NCI-H2081 (cell line): ENCODE data around the gene C2orf42.
A peak's percentile ranks its signal among the peaks of the same experiment; 100 is the strongest.
"Not testable (repeated sequence)": the region's sequence is repeated elsewhere in the genome, so short reads cannot be mapped to it uniquely, and the experiment has no call there.

Experiments used
- DNase-seq, 2 experiments: peaks; one replicate each; lab custom pipeline; 2025; lab: John Stamatoyannopoulos, UW

Gene C2orf42

DNA sequence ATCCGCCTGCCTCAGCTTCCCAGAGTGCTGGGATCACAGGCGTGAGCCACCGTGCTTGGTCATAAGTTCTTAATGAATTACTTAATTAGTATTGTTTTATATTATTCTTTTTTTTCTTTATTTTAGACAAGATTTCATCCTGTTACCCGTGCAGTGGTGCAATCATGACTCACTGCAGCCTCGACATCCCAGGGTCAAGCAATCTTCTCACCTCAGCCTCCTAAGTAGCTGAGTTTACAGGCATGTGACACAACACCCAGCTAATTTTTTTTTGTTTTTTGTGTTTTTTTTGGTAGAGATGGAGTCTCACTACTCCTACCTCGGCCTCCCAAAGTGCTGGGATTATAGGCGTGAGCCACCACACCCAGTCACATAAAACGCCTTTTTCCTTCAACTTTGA lies 17.3 kb downstream of the C2orf42 start:
- no peak for DNase-seq

DNA sequence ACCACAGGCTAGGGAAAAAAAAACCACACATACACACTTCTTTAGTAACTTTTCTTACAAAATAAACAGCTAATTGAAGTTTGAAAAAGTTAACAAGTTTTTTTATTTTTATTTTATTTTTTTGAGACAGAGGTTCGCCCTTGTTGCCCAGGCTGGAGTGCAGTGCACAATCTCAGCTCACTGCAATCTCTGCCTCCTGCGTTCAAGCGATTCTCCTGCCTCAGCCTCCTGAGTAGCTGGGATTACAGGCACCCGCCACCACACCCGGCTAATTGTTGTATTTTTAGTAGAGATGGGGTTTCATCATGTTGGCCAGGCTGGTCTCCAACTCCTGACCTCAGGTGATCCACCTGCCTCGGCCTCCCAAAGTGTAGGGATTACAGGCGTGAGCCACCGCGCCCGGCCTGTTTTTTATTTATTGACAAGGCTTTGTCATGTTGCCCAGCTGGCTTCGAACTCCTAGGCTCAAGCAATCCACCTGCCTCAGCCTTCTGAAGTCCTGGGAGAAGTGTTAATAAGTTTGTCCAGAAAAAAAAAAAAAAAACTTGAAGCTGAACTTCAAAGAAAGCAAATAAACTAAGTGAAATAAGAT lies 21.1 kb downstream of the C2orf42 start:
- DNase-seq, result not testable (repeated sequence)

DNA sequence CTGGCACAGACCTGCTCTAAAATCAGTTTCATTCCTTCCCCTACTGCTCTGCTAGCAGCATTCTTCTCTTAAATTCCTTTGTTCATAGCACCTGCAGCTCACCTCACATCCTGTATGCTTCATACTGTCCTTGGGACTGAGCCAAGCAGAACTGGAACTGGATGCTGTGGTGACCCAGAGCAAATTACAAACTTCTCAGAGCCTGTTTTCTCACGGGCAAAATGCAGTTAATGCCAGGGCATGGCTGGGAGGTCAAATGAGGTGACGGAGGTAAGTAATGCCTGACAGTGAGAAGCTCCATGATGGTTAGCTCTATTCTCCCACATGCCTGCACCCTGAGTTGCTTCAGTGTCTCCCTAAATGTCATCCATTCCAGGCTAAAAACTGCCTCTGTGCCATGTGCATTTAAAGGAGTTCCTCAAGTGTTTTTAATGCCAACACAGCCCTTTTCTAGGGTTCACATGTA lies 29.7 kb downstream of the C2orf42 start:
- DNase-seq, result peak in 1 of 2 experiments; percentile 5

DNA sequence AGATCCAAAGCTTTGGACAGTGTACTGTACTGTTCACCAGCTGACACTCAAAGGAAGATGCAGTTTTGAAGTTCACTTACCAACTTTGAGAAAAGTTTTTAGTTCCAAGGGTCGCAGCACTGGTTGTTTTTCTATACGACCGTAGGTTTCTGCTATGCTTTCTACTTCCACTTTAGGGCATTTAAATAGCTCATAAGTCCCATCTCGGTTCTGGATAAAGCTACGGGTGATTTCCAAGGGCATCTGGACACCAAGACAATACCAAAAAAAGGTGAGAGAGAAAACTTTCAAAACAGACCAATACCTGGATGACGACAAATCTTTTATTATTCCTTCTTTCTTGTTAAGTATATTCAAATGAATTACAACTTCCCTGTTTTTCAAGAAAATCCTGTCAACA lies 30.3 kb downstream of the C2orf42 start:
- no peak for DNase-seq

DNA sequence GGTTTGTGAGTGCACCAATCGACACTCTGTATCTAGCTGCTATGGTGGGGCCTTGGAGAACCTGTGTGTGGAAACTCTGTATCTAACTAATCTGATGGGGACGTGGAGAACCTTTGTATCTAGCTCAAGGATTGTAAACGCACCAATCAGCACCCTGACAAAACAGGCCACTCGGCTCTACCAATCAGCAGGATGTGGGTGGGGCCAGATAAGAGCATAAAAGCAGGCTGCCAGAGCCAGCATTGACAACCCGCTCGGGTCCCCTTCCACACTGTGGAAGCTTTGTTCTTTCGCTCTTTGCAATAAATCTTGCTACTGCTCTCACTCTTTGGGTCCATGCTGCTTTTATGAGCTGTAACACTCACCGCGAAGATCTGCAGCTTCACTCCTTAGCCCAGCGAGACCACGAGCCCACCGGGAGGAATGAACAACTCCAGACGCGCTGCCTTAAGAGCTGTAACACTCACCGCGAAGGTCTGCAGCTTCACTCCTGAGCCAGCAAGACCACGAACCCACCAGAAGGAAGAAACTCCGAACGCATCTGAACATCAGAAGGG lies 41.6 kb downstream of the C2orf42 start:
- not testable (repeated sequence) for DNase-seq

DNA sequence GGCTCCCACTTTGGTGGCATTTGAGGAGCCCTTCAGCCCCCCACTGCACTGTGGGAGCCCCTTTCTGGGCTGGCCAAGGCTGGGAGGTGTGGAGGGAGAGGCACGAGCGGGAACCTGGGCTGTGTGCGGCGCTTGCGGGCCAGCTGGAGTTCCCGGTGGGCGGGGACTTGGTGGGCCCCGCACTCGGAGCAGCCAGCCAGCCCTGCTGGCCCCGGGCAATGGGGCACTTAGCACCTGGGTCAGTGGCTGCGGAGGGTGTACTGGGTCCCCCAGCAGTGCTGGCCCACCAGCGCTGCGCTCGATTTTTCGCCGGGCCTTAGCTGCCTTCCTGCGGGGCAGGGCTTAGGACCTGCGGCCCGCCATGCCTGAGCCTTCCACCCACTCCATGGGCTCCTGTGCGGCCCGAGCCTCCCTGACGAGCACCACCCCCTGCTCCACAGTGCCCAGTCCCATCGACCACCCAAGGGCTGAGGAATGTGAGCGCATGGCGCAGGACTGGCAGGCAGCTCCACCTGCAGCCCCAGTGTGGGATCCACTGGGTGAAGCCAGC lies 42.5 kb downstream of the C2orf42 start:
- DNase-seq, result not testable (repeated sequence)

DNA sequence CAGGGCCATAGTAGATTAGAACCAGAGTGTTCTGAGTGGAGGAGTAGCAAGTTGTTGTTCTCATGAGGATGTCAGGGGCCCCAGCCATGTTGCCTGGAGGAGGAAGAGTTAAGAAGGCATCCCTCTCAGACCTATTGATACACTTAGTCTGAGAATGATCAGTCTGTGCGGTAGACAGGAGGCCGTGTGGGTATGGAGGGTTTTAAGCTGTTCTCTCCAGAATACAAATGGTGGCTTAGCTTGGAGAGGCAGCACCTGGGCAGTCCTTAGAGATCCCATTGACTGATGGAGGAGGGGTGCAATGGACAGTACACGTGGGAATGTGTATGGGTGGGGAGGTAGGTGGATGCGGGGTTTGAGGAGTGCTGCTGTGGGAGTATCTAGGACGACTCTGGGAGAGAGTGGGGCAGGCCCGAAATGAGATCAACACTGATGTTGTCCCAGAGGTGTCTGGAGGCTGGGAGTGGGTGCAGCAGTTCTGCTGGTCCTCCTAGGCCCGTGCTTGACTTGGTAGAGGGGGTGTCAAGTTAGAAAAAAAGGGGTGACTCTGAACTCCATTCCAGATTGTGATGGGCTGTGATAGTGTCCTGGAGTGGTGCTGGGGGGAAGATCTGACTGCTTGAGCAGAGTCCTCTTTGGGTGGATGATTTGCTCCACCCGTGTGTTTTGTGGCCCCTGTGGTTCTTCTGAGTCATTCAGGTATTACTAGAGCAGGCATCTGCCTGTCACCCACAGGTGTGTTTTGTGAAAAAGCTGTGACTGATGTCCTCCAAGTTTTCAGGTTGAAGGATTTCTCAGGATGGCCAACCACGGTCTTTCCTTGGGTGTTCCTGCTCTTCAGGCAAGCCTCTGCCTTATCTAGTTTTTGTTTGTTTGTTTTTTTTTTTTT lies 44.7 kb downstream of the C2orf42 start:
- no peak for DNase-seq

DNA sequence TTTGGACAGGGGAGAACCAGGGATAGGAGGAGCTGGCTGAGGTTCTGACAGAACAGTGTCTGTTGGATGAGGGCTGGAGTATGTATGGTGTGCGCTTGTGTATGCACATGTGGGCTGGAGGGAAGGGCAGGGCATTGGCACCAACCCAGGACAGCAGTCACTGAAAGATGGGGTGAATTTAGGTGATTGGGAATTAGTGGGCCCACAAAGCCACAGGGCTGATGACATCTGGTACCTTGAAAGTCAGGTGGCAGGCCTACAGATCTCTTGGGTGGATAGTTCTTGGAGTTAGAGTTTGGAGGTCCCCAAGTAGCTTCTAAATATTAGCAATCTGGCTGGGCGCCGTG lies 45.7 kb downstream of the C2orf42 start:
- no peak for DNase-seq

DNA sequence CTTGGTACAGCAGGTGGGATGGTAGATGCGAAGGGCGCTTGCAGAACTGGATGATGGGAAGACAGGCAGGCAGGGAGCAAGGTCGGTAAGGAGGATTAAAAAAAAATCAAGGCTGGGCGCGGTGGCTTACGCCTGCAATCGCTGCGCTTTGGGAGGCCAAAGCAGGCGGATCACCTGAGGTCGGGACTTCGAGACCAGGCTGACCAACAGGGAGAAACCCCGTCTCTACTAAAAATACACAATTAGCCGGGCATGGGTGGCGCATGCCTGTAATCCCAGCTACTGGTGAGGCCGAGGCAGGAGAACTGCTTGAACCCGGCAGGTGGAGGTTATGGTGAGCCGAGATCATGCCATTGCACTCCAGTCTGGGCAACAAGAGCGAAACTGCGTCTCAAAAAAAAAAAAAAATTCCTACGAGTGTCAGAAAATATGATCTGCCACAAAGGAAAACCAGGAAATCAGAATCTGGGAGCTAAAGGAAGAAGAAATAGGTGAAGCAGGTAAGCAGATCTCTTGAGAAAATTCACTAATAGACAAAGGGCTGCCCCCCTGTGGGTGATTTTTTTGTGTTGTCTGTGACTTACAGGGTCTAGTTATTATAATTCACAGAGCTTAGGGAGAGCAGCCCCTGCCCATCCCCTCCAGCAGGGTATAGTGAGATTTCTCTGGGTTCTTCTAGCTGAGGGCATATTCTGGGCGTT lies 46.2 kb downstream of the C2orf42 start:
- no peak for DNase-seq

DNA sequence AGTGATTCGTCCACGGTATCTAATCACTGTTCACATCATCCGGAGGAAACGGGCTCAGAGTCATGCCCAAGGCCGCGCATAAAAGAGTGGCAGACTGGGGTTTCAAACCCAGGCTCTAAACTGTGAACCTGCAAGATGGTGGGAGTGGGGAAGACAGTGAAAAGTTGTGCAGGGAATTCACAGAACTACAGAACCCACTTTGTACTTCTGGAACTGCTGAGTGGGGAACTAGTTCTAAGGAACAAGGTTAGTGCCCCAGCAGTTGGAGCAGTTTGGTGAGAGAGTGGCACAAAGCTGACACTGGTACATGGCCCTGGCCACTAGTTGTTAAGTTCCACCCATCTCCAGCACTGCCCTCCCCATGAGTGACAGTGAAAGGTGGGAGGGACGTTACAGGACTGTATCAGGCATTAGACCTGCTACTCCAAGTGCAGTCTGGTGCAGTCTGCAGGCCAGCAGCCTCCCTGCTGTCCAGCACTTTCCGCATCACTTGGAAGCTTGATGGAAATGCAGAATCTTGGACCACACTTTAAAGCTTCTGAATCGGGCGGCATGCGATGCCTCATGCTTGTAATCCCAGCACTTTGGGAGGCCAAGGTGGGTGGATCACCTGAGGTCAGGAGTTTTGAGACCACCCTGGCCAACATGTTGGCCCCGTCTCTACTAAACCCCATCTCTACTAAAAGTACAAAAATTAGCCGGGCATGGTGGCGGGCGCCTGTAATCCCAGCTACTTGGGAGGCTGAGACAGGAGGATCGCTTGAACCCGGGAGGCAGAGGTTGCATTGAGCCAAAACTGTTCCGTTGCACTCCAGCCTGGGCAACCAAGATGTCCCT lies 47.3 kb downstream of the C2orf42 start:
- peak; percentile 3 to 44 for DNase-seq

DNA sequence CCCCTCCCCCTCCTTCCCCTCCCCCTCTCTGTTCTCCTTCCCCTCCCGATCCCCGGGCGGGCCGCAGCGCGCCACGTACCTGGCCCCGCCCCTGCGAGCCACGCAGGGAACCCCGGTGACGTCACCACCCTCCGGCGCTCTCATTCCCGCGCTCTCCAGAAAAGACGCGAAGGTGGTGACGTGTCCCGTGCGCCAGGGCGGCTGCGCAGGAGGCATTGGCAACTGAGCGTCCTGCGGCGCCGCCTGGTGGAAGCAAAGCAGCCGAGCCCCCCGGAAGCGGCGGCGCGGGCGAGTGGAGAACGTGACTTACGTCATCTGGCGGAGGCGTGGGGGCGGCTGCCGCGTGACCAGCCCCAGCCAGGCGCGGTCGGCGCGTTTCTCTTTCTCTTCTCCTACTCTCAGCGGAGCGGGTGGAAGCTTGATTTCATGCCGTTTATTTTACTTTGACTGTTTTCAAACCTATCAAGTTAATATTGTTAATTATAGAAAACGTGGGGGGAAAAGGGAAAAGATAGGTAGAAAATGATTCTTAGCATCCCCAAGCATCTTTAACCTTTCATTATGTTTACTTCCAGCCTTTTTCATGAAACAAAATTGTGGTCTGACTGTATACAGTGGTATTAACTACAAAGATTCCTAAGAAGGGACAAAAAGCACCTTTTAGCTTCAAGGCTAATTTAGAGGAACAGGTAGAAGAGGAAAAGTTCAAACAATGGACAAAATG lies 48.1 kb downstream of the C2orf42 start:
- DNase-seq, result peak; percentile 96 to 97

DNA sequence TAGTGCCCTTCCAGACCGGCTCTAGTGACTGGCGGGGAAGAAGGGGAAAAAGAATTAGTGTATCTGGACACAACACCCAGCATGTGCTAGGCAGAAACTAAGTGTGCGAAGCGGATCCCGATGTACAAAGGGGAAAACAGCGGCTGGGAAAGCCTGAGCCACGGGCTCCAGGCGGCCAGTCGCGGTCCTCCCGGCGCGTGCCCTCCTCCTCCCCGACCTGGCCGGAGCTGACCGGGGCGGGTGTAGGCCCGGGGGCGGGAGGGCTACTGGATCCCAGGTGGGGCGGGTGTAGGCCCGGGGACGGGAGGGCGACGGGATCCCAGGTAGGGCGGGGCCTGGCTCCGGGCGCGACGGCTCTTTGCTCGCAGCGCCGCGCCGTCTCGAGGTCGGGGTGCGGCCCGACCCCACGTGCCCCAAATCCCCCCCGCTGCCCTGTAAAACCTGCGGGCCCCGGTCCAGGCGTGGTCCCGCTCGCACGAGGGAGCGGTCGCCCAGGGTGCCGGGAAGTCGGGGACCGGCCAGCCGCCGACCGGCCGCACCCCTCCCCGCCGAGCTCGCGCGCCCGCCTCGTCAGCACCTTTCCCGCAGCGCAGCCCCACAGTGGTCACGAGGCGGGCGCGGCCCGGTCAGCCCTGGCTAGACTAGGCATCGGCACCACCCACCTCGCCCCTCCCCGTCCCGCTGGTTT lies 48.8 kb downstream of the C2orf42 start:
- peak; percentile 51 to 67 for DNase-seq

DNA sequence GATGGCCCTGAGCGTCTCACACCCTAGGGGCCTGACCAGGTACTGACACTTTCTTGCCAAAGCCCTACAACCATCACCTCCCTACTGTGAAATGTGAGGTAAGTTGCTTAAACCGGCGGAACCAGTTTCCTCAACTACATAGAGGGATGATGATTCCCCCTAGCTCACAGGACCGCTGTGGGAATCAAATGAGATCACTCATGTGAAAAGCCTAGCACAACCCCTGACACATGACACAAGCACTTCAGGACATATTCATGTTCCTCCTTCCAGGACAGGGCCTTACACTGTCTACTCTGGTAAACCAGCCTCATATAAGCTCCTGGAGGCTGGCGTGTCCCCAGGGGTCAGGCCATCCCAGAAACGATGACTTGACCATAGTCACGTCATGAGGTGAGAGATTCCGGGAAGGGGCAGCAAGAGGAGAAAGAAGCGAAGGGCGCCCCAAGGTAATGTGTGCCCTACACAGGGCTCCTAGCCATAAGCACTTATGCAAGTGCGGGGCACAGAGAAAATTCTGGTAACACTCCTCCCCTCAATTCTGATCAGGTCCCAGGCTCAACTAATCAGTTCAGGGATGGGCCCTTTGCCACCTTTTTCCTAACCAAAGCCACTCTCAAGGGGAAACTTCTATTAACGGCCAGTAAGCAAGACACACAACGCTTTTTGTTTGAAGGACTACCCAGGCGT lies 49.5 kb downstream of the C2orf42 start:
- DNase-seq, result peak; percentile 5 to 46

DNA sequence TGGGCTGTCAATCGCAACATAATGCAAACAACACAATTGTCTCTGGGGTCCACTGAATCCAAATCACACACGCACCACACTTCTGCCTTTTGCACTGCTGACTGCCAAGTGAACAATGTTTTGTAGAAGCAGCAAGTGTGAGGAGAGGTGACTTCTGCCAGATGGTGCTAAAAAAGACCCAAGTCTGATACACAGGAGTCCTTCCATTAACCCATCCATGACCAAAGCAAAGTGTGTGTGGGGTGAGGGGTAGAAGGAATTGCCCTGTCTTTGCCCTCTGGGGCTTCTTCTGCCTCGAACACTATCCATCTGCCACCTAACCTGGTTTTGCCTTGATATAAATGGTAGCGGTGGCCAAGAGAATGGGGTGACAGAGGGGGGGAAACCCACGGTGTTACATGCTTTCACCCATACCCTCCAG lies 50.0 kb downstream of the C2orf42 start:
- DNase-seq, result no peak

DNA sequence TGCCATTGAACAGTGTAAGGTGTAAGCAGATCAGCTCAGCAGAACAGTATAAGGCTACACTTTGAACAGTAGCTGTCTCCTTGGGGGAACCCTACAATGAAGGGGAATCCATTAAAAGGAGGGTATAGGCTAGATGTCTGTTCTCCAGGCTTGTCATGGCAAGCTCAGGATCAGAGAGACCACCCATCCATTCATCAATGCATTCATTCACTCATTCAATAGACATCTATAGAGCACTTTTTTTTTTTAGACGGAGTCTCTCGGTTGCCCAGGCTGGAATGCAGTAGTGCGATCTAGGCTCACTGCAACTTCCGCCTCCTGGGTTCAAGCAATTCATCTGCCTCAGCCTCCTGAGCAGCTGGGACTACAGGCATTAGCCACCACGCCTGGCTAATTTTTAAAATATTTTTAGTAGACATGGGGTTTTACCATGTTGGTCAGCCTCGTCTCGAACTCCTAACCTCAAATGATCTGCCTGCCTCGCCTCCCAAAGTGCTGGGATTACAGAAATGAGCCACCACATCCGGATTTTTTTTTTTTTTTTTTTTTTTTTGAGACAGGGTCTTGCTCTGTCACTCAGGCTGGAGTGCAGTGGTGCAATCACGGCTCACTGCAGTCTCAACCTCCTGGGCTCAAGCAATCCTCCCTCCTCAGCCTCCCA lies 56.4 kb downstream of the C2orf42 start:
- not testable (repeated sequence) for DNase-seq

DNA sequence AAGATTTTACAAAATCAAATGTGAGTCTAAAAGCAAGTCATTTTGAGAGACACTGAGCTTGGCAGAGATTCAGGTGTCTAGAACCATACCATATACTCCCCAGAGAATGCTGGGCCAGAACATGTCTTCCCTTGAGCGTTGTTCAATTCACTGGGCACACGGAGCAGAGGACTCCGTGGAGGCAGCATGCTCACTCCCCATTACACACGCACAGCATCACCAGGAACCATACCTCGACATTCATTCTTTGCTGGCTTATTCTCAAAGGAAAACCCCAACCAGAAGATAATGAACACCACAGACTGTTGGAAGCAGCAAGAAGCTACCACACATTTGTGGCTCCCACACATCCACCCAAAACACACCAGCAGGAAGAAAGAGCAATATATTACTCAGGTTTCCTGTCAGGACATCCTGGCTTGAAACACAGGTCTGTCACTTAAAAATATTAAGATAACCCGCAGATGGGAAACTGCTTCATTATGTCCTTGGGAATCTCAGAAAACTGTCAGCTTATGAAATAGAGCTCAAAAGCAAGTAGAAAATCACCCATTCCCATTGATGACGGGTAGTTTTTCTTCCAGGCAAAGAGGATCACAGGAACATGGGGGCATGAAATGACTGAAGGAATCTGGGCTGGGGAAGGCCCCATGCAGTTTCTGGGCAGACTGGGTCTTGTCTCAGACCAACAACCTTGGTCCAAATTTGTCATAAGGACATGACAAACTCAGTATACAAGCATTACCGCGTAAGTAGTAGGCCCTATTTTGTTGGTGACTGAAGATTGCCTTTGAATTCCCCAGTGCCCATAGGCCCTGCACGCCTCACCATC lies 57.1 kb downstream of the C2orf42 start:
- DNase-seq, result peak in 1 of 2 experiments; percentile 52

DNA sequence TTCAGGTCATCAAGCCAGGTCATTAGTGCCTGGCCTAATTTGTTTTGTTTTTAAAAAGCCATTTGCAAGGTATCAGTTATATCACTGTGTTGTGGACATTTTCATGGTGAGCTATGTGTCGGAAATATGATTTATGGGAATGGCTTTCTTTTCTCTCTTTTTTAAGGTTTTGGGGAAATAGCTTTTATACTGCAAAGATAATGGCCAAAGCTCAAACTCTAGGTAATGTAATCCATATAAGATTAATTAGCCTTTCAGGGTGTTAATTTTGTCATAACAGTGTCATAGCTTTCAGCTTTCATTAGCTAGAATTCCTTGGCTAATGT lies 57.7 kb downstream of the C2orf42 start:
- DNase-seq, result no peak
